Measurements from ENCODE around the gene SNED1.

The SNED1 gene

DNA sequence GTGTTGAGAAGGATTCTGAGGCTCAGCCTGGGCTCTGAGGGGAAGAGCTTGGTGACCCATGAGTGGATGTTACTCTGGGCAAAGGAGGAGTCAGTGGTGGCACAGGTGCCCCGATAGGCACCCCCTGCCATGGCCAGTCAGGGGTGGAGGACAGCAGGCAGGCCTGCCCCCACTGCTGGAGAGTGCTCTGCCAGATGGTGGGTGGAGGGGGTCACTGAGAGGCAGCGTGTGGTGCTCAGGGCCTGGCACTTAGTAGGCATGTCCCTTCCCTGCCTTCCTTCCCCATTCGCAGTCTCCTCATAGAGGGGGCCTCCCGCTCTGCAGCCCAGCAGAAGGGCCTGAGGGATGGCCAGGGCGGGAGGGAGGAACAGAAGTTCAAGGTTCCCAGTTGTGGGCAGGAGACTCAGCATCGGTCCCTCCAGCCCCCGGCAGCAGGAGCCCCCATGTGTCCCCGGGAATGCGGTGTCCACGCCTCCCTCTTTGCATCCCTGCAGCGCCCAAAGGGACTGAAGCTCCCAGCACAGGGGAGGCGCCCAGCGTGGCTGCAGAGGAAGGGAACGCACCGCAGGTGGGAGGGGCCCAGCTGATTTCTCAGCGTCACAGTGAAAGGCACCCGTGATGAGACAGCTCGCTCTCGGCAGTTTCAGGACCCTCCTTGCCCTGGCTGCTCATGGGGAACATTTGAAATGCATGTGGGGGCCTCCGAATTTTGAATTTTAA is 5.7 kb upstream of the SNED1 start:
- CTCF ChIA-PET, result interaction anchor here (1.4 kb wide), 1 partner anchor 9 kb away, joined by 5 read pairs; no protein-coding TSS in a partner anchor
- POLR2A ChIA-PET, result no interaction called here
- H3K4me1 ChIP-seq (ENCODE audit: control insufficient read depth, insufficient read depth, low read length), result peaks cover 4% of the 10 kb centered on the region
- no peaks in the 10 kb centered on the region for H3K36me3 ChIP-seq (ENCODE audit: control insufficient read depth in 2 of 2, insufficient read depth in 1 of 2, low read length in 2 of 2)
- no peak overlapping the region for H3K4me3 ChIP-seq (ENCODE audit: low read depth, low read length)
- TF ChIP-seq ZNF211 (tag by site-specific recombination; IDR thresholded peaks at IDR 0.05; ENCODE audit: low read depth) (no peak), ZIC2 (tag by site-specific recombination; IDR thresholded peaks at IDR 0.05) (0 out of 2 replicates have a peak, but pooled peaks have one; percentile 22)
- H3K9me3 ChIP-seq (ENCODE audit: control insufficient read depth, insufficient read depth, low read depth, low read length), result no peaks in the 10 kb centered on the region
- H3K27ac ChIP-seq (ENCODE audit: extremely low read depth, low read depth, low read length), result no peak overlapping the region

DNA sequence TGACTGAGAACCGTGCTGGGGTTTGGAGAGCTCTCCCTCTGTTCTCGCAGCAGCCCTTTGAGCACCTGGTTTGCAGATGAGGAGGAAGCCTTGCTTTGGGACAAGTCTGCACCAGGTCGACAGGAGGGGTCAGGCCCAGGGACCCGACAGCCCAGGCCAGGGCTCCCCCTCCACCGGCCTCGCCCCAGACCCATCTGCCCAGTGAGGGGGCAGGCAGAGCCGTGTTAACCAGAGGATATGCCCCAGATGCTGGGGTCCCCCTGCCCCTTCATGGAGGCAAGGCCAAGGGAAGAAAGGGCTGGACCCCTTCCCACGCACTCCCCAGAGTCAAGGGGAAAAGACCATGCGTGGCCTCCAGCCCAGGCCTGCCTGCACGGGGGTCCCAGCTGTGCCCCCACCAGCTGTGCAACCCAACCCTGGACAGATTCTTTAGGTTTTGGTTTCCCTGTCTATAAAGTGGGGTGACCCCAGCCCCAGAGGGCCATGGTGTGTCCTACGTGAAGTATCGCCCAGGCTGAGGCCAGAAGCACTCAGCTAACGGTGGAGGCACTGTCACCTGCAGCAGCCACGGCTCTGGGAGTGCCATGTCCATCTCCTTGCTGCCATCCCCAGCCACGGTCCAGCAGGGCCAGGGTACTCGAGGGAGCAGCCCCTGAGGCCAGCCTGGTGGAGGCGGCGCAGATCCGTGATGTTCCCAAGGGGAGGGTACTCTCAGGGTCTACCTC is 4.8 kb upstream of the SNED1 start:
- Histone ChIP-seq H3K27ac (ENCODE audit: extremely low read depth, low read depth, low read length) (no peak overlapping the region), H3K9me3 (ENCODE audit: control insufficient read depth, insufficient read depth, low read depth, low read length) (no peaks in the 10 kb centered on the region), H3K36me3 (ENCODE audit: control insufficient read depth in 2 of 2, insufficient read depth in 1 of 2, low read length in 2 of 2) (no peaks in the 10 kb centered on the region), H3K4me1 (ENCODE audit: control insufficient read depth, insufficient read depth, low read length) (peaks cover 6% of the 10 kb centered on the region; the same call in 1 of the 2 replicates), H3K4me3 (ENCODE audit: low read depth, low read length) (no peak overlapping the region)
- POLR2A ChIA-PET, result no interaction called here
- CTCF ChIA-PET, result no interaction called here
- TF ChIP-seq ZNF138 (tag by site-specific recombination; IDR thresholded peaks at IDR 0.05; ENCODE audit: borderline replicate concordance) (no peak), ZNF658 (tag by site-specific recombination; IDR thresholded peaks at IDR 0.05) (no peak)
- TF ChIP-seq, protein P1, sequence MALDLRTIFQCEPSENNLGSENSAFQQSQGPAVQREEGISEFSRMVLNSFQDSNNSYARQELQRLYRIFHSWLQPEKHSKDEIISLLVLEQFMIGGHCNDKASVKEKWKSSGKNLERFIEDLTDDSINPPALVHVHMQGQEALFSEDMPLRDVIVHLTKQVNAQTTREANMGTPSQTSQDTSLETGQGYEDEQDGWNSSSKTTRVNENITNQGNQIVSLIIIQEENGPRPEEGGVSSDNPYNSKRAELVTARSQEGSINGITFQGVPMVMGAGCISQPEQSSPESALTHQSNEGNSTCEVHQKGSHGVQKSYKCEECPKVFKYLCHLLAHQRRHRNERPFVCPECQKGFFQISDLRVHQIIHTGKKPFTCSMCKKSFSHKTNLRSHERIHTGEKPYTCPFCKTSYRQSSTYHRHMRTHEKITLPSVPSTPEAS (tag by site-specific recombination; IDR thresholded peaks at IDR 0.05), result no peak
- TF ChIP-seq, protein P2, sequence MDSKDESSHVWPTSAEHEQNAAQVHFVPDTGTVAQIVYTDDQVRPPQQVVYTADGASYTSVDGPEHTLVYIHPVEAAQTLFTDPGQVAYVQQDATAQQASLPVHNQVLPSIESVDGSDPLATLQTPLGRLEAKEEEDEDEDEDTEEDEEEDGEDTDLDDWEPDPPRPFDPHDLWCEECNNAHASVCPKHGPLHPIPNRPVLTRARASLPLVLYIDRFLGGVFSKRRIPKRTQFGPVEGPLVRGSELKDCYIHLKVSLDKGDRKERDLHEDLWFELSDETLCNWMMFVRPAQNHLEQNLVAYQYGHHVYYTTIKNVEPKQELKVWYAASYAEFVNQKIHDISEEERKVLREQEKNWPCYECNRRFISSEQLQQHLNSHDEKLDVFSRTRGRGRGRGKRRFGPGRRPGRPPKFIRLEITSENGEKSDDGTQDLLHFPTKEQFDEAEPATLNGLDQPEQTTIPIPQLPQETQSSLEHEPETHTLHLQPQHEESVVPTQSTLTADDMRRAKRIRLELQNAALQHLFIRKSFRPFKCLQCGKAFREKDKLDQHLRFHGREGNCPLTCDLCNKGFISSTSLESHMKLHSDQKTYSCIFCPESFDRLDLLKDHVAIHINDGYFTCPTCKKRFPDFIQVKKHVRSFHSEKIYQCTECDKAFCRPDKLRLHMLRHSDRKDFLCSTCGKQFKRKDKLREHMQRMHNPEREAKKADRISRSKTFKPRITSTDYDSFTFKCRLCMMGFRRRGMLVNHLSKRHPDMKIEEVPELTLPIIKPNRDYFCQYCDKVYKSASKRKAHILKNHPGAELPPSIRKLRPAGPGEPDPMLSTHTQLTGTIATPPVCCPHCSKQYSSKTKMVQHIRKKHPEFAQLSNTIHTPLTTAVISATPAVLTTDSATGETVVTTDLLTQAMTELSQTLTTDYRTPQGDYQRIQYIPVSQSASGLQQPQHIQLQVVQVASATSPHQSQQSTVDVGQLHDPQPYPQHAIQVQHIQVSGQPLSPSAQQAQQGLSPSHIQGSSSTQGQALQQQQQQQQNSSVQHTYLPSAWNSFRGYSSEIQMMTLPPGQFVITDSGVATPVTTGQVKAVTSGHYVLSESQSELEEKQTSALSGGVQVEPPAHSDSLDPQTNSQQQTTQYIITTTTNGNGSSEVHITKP (tag by site-specific recombination; IDR thresholded peaks at IDR 0.05), result no peak
- TF ChIP-seq, protein P3, sequence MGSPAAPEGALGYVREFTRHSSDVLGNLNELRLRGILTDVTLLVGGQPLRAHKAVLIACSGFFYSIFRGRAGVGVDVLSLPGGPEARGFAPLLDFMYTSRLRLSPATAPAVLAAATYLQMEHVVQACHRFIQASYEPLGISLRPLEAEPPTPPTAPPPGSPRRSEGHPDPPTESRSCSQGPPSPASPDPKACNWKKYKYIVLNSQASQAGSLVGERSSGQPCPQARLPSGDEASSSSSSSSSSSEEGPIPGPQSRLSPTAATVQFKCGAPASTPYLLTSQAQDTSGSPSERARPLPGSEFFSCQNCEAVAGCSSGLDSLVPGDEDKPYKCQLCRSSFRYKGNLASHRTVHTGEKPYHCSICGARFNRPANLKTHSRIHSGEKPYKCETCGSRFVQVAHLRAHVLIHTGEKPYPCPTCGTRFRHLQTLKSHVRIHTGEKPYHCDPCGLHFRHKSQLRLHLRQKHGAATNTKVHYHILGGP (tag by site-specific recombination; IDR thresholded peaks at IDR 0.05), result no peak

DNA sequence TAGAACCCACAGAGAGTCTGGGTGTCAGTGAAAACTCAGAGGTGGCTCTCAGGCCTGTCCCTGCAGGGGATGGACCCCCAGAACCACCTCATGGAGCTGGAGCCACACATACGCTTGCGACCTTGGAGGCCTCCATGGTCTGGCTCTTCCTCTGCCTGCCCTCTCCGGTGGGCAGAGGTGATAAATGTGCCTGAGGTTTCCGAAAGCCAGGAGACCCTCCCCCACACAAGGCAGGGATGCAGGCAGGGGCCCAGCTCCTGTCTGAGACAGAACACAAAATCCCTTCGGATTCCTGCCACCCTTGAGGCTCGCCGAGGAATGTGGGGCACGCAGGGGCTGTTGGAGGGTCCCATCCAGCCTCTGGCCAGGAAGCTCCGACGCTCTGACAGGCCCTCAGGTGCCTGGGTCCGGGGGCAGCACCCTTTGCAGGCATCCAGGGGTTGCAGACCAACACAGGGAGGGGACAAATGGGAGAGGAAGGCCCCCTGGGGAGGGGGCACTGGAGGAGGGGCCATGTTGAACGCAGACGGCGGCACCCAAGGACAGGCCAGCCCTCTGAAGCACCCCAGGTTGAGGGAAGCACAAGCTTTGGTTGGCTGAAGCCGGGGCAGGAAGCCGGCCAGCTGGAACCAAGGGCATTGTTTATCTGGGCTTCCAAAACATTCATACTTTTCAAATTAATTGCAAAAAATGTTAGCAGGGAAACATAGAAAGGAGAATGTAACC is 4.1 kb upstream of the SNED1 start:
- Histone ChIP-seq H3K36me3 (ENCODE audit: control insufficient read depth in 2 of 2, insufficient read depth in 1 of 2, low read length in 2 of 2) (no peaks in the 10 kb centered on the region), H3K9me3 (ENCODE audit: control insufficient read depth, insufficient read depth, low read depth, low read length) (no peaks in the 10 kb centered on the region), H3K27ac (ENCODE audit: extremely low read depth, low read depth, low read length) (no peak overlapping the region), H3K4me1 (ENCODE audit: control insufficient read depth, insufficient read depth, low read length) (peaks cover 6% of the 10 kb centered on the region; the same call in 1 of the 2 replicates), H3K4me3 (ENCODE audit: low read depth, low read length) (no peak overlapping the region)
- ChIA-PET POLR2A (no interaction called here), CTCF (no interaction called here)
- TF ChIP-seq, protein P4, sequence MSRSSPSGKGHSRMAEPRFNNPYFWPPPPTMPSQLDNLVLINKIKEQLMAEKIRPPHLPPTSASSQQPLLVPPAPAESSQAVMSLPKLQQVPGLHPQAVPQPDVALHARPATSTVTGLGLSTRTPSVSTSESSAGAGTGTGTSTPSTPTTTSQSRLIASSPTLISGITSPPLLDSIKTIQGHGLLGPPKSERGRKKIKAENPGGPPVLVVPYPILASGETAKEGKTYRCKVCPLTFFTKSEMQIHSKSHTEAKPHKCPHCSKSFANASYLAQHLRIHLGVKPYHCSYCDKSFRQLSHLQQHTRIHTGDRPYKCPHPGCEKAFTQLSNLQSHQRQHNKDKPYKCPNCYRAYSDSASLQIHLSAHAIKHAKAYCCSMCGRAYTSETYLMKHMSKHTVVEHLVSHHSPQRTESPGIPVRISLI (tag by site-specific recombination; IDR thresholded peaks at IDR 0.05), result no peak
- TF ChIP-seq, protein P5, sequence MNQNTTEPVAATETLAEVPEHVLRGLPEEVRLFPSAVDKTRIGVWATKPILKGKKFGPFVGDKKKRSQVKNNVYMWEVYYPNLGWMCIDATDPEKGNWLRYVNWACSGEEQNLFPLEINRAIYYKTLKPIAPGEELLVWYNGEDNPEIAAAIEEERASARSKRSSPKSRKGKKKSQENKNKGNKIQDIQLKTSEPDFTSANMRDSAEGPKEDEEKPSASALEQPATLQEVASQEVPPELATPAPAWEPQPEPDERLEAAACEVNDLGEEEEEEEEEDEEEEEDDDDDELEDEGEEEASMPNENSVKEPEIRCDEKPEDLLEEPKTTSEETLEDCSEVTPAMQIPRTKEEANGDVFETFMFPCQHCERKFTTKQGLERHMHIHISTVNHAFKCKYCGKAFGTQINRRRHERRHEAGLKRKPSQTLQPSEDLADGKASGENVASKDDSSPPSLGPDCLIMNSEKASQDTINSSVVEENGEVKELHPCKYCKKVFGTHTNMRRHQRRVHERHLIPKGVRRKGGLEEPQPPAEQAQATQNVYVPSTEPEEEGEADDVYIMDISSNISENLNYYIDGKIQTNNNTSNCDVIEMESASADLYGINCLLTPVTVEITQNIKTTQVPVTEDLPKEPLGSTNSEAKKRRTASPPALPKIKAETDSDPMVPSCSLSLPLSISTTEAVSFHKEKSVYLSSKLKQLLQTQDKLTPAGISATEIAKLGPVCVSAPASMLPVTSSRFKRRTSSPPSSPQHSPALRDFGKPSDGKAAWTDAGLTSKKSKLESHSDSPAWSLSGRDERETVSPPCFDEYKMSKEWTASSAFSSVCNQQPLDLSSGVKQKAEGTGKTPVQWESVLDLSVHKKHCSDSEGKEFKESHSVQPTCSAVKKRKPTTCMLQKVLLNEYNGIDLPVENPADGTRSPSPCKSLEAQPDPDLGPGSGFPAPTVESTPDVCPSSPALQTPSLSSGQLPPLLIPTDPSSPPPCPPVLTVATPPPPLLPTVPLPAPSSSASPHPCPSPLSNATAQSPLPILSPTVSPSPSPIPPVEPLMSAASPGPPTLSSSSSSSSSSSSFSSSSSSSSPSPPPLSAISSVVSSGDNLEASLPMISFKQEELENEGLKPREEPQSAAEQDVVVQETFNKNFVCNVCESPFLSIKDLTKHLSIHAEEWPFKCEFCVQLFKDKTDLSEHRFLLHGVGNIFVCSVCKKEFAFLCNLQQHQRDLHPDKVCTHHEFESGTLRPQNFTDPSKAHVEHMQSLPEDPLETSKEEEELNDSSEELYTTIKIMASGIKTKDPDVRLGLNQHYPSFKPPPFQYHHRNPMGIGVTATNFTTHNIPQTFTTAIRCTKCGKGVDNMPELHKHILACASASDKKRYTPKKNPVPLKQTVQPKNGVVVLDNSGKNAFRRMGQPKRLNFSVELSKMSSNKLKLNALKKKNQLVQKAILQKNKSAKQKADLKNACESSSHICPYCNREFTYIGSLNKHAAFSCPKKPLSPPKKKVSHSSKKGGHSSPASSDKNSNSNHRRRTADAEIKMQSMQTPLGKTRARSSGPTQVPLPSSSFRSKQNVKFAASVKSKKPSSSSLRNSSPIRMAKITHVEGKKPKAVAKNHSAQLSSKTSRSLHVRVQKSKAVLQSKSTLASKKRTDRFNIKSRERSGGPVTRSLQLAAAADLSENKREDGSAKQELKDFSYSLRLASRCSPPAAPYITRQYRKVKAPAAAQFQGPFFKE (tag by site-specific recombination; IDR thresholded peaks at IDR 0.05; ENCODE audit: borderline replicate concordance), result no peak
- TF ChIP-seq, protein P3 (tag by site-specific recombination; IDR thresholded peaks at IDR 0.05), result no peak
- no peak for TF ChIP-seq ZNF175 (tag by site-specific recombination; IDR thresholded peaks at IDR 0.05)
